NCI-H187 (cell line): ENCODE results near the gene CDC23.
"Not testable (repeated sequence)": the region's sequence is repeated elsewhere in the genome, so short reads cannot be mapped to it uniquely, and the experiment has no call there.

Experiments
- DNase-seq, 2 experiments: peaks; one replicate each; lab custom pipeline; 2025; lab: John Stamatoyannopoulos, UW

The CDC23 gene

DNA sequence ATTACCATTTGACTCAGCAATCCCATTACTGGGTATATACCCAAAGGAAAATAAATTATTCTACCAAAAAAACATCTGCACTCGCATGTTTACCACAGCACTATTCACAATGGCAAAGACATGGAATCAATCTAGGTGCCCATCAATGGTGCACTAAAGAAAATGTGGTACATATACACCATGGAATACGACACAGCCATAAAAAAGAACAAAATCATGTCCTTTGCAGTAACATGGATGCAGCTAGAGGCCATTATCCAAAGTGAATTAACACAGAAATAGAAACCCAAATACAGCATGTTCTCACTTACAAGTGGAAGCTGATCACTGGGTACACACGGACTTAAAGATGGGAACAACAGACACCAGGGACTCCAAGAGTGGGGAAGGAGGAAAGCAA, 2.1 kb downstream of the CDC23 start:
- DNase-seq, result no peak

- not testable (repeated sequence) for DNase-seq
Observed at GRCh38 chr5:138193859-138194258, 19.3 kb downstream of the CDC23 start.

DNA sequence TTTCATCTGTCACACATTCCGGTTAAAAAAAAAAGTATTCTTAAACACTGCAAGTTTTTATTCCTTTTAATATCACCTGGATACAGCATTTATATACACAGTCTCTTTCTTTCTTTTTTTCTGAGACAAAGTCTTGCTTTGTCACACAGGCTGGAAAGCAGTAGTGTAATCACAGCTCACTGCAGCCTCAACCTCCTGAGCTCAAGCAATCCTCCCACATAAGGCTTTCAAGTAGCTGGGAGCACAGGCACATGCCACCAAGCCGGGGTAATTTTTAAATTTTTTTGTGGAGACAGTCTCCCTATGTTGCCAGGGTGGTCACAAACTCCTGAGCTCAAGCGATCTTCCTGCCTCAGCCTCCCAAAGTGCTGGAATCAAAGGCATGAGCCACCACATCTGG, 20.3 kb downstream of the CDC23 start:
- no peak for DNase-seq

DNA sequence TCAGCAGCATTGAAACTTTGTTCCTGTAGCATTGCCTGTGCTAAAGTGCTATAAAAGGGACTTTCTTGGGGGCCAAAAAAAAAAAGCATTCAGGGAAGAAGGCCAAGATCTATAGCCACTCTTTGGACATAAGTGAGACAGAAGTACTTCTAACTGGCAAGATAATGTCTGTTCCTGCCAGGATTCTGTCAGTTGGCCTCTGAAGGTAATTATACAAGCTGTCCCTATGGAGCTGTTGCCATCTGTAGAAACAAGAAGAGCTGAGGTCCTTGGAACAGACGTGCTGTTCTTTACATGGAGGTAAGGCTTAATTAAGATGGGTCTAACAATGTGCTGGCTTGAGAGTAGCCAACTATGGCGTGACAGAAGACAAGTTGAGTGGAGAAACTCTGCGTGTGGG, 24.5 kb downstream of the CDC23 start:
- DNase-seq, result no peak

GRCh38 chr5:138186002-138186447, 27.1 kb downstream of the CDC23 start:
- no peak for DNase-seq

- DNase-seq, result no peak
Observed at GRCh38 chr5:138182808-138183207, 30.3 kb downstream of the CDC23 start.

- no peak for DNase-seq
Observed at GRCh38 chr5:138180841-138181240, 32.3 kb downstream of the CDC23 start.

DNA sequence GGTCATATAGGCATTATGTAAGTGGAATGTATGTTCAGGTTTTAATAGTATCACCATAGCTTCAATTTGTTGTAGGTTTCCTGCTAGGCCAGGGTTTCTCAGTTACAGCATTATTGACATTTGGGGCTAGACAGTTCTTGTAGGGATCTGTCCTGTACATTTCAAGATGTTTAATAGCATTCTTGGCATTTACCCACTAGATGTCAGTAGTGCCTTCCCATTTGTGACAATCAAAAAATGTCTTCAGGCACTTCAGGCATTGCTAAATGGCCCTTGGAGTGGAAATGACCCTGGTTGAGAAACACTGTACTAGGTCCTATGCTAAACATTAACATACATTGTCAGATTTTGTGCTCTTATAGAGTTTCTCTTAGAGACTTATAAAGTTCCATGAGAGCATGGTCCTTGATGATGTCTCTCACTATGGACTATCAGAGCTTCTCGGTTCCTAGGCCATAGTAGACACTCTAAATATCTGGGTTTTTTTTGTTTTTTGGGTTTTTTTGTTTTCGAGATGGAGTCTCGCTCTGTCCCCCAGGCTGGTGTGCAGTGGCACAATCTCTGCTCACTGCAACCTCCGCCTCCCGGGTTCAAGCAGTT, 32.8 kb downstream of the CDC23 start:
- DNase-seq, result peak; percentile 6 to 25

DNA sequence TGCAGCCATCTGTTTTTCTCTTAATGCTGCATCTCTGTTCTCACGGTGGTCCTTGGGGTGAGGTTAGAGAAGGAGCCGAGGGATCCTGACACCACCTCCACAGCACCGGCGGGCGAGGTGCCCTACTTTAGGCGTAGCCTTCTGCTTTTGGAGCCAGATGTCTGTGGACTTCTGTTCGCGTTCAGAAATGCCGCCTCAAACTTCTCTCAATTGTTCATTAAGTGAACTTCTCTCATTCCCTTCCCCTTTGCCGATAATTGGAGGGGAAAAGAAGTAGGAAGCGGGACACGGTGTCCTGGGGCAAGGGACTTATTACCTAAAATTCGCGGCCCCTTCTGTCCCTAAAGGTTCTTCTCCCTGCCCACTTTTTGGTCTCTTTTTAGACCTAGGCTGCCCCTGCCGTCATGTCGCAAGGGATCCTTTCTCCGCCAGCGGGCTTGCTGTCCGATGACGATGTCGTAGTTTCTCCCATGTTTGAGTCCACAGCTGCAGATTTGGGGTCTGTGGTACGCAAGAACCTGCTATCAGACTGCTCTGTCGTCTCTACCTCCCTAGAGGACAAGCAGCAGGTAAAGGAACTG, 33.8 kb downstream of the CDC23 start:
- no peak for DNase-seq

- DNase-seq, result peak; percentile 90 to 94
Observed at GRCh38 chr5:138178516-138179276, 34.4 kb downstream of the CDC23 start, which contains the start of the genes BRD8 and KIF20A. TSS of gene BRD8 (minus strand) at chr5:138178630. CDS start at chr5:138178614, 16 bp downstream. TSS of gene KIF20A (plus strand) at chr5:138179112. CDS start at chr5:138179681, 569 bp downstream.

DNA sequence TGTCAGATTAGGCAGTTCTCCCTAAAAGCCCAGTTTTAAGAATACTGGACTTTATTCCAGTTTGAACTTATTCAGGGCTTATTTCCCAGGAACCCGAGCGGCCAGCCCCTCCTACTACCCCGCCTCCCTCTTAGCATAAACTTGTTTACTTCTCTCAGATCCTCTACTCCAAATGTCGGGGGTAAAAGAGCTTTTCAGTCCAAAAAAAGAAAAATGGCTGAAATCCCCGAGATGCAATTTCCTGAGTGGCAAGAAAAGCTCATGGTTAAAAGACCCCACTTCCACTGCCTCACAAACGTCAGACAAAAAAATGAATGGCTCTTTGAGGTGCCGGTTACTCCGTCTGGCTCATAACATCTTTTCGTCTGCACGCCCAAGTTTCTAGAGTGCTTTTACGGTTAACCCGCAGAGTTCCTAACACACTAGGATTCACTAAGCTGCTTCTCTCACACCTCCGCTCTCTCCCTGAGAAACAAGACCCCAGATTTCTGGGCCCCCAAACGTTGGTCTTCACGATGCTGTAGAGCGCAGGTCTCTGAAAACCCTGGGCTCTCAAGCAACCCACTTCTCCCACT, 35.1 kb downstream of the CDC23 start:
- no peak for DNase-seq

DNA sequence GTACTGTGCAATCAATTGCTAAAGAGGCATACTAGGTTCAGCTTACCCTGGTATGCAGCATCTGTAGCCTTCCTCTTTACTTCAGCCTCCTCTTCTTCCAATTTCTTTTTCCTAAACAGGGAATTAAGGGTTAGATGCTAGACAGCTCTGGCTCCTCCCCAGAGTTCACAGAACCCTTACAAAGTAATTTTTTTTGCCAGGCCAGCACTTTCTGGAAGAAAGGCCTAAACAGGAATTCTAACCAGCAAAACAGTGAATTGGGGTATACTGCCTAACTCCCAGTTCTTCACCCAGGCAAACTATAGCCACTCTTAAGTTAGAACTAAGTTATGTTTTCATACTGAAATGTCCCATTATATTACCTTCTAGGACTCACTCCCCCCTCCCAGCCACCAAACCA, 42.8 kb downstream of the CDC23 start:
- no peak for DNase-seq

DNA sequence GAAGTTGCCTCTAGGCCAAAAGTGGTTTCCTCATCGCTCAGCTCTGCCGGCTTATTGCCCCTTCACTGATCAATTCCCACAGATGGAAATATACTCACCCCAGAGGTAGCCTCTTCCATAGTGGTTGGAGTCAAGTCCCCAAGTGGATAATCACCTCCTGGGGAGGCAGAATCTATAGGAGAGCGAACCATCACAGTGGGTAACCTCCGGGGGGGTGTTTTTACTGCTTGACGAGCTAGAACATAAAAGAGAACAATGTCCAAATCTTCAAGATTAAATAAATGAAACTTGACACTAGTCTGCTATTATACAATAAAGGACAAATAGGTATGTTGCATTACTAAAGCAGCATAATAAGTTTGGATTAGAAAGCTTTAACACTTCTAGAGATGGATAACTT, 44.0 kb downstream of the CDC23 start:
- no peak for DNase-seq

- no peak for DNase-seq
Observed at GRCh38 chr5:138163721-138164120, 49.4 kb downstream of the CDC23 start.

GRCh38 chr5:138160706-138161105, 52.4 kb downstream of the CDC23 start:
- no peak for DNase-seq

DNA sequence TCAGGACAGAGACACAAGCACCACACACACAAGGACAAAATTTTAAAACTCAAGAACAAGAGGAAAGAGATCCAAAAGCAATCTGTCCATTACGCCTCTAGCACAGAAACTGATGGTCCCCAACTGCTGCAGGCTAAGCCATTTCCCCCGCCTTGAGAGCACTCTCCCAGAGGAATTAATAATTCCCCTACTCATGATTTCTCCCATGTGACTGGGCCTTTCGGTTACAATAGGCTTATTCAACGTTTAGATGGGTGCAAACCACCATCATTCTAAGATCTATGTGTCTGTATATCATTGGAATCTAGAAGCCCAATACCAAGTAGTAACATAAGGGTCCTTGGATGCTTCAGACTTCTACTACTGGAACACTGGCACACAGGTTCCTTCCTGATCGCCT, 53.5 kb downstream of the CDC23 start:
- no peak for DNase-seq

DNA sequence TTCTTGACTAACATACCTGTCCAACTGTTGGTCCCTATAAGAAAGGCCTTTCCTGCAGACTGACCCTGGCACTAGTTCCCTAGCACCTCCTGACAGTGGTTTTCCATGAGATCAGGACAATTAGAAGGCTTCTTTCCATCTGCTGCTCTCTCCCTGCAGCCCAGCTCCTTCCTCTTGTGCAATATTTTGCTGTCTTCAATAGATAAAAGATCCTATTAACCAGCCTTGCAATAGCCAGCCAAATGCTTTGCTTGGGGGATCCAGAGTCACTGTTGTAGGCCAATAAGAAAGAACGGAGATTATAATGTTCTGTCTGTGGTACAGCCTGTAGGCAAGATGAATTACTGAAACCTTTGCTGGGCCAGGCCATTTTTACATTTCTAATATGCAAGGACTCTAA, 55.5 kb downstream of the CDC23 start:
- DNase-seq, result no peak

- DNase-seq, result not testable (repeated sequence)
Observed at GRCh38 chr5:138155977-138156376, 57.1 kb downstream of the CDC23 start.

- no peak for DNase-seq
Observed at GRCh38 chr5:138149530-138149929, 63.6 kb downstream of the CDC23 start.

- no peak for DNase-seq
Observed at GRCh38 chr5:138148811-138149210, 64.3 kb downstream of the CDC23 start.

- DNase-seq, result not testable (repeated sequence)
Observed at GRCh38 chr5:138143578-138143977, 69.5 kb downstream of the CDC23 start.

DNA sequence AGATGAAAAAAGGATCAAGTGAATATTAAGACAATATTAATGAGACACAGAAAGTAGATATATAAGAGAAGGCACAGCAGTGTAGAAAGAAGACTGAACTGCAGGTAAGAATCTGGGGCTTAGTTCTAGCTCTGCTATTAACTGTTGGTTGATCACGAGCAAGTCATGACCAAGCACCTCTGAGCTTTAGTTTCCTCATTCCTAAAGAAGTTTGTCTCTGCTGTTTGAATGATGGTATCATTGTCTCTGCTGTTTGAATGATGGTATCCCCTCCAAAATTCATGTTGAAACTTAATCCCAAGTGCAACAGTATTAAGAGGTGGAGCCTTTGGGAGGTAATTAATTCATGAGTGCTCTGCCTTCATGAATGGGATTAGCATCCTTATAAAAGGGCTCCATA, 71.4 kb downstream of the CDC23 start:
- DNase-seq, result no peak

DNA sequence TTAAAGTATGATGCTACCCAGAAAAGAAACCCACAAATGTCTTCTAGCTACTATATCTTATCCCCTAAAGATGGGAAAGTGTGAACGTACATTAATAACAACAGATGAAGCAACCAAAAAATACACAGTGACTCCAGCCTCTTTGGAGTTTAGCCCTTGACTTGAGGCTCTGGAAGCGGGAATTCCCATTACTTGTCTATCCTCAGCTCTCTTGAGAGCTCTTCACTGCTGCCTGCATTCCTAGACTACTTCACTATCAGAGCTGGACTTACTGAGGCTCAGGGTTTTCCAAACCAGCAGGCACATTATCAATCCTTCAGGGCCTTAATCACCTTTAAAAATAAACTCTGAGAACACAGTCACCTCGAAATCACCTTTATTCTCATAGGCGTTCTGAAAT, 72.9 kb downstream of the CDC23 start:
- DNase-seq, result no peak
